OCI-LY1 (cell line): ENCODE data around the gene ANKS6.

Experiments used
- H2AFZ ChIP-seq: fragments of 200-600 bp; sonication (generic), shearing (Covaris generic); 2 replicates; pipeline ENCODE4 v1.6.0; 2014; ENCODE audit warnings: antibody characterized with exemption, mild to moderate bottlenecking, low read length
- H3F3A ChIP-seq: fragments of 200-600 bp; sonication (generic), shearing (Covaris generic); 2 replicates; pipeline ENCODE4 v1.6.0; 2014; ENCODE audit warnings: mild to moderate bottlenecking, antibody characterized with exemption, low read length, moderate library complexity; ENCODE audit not compliant: insufficient read depth
- H3K27ac ChIP-seq: fragments of 200-600 bp; sonication (generic); 2 replicates; pipeline ENCODE4 v1.5.1; 2014; ENCODE audit warnings: low read length, mixed run types, mild to moderate bottlenecking, low read depth; ENCODE audit not compliant: poor library complexity, severe bottlenecking
- H3K27me3 ChIP-seq: fragments of 200-600 bp; sonication (generic); 2 replicates; pipeline ENCODE4 v1.6.0; 2014; ENCODE audit warnings: antibody characterized with exemption, mild to moderate bottlenecking, low read length, moderate library complexity; ENCODE audit not compliant: insufficient read depth
- H3K36me3 ChIP-seq: fragments of 200-600 bp; sonication (generic); 2 replicates; pipeline ENCODE4 v1.6.1; 2014; ENCODE audit warnings: mild to moderate bottlenecking, antibody characterized with exemption, low read length, moderate library complexity, mixed read lengths; ENCODE audit not compliant: insufficient read depth
- H3K4me1 ChIP-seq: fragments of 200-600 bp; sonication (generic); 2 replicates; pipeline ENCODE4 v1.5.1; 2014; ENCODE audit warnings: mild to moderate bottlenecking, low read length, moderate library complexity; ENCODE audit not compliant: insufficient read depth, severe bottlenecking
- H3K4me2 ChIP-seq: fragments of 200-600 bp; sonication (generic), shearing (Covaris generic); 2 replicates; pipeline ENCODE4 v1.6.1; 2014; ENCODE audit warnings: low read length
- H3K4me3 ChIP-seq: fragments of 200-600 bp; sonication (generic); 2 replicates; pipeline ENCODE4 v1.5.1; 2014; ENCODE audit warnings: low read length, low read depth, mild to moderate bottlenecking, mixed read lengths; ENCODE audit not compliant: poor library complexity, severe bottlenecking
- H3K79me2 ChIP-seq: fragments of 200-600 bp; shearing (Covaris generic); 2 replicates; pipeline ENCODE4 v1.6.1; 2016; ENCODE audit warnings: mixed run types, low read length, mixed read lengths; ENCODE audit not compliant: insufficient read depth
- H3K9ac ChIP-seq: fragments of 200-600 bp; sonication (generic), shearing (Covaris generic); 2 replicates; pipeline ENCODE4 v1.6.1; 2014; ENCODE audit warnings: mild to moderate bottlenecking, low read length, mixed read lengths
- H3K9me2 ChIP-seq: fragments of 200-600 bp; sonication (generic), shearing (Covaris generic); 2 replicates; pipeline ENCODE4 v1.6.1; 2014; ENCODE audit warnings: low read depth, mild to moderate bottlenecking, low read length, mixed read lengths
- H3K9me3 ChIP-seq: fragments of 200-600 bp; shearing (Covaris generic); 2 replicates; pipeline ENCODE4 v1.6.1; 2014; ENCODE audit warnings: low read length, mixed read lengths
- H4K20me1 ChIP-seq: fragments of 200-600 bp; sonication (generic), shearing (Covaris generic); 2 replicates; pipeline ENCODE4 v1.6.0; 2016; ENCODE audit warnings: mild to moderate bottlenecking, low read length; ENCODE audit not compliant: insufficient read depth
- EZH2 ChIP-seq: fragments of 200-600 bp; sonication (generic), shearing (Covaris generic); IDR thresholded peaks from 2 replicates; pipeline ENCODE4 v1.8.0; 2017; ENCODE audit warnings: borderline replicate concordance, mixed run types, mild to moderate bottlenecking, antibody characterized with exemption, low read length, moderate library complexity, mixed read lengths
- TF ChIP-seq, protein P1 (sequence below): fragments of 200-600 bp; sonication (generic), shearing (Covaris generic); IDR thresholded peaks from 2 replicates; pipeline ENCODE4 v1.5.1; 2017; ENCODE audit warnings: mild to moderate bottlenecking, antibody characterized with exemption, low read length, moderate library complexity, mixed read lengths

ANKS6 gene

DNA sequence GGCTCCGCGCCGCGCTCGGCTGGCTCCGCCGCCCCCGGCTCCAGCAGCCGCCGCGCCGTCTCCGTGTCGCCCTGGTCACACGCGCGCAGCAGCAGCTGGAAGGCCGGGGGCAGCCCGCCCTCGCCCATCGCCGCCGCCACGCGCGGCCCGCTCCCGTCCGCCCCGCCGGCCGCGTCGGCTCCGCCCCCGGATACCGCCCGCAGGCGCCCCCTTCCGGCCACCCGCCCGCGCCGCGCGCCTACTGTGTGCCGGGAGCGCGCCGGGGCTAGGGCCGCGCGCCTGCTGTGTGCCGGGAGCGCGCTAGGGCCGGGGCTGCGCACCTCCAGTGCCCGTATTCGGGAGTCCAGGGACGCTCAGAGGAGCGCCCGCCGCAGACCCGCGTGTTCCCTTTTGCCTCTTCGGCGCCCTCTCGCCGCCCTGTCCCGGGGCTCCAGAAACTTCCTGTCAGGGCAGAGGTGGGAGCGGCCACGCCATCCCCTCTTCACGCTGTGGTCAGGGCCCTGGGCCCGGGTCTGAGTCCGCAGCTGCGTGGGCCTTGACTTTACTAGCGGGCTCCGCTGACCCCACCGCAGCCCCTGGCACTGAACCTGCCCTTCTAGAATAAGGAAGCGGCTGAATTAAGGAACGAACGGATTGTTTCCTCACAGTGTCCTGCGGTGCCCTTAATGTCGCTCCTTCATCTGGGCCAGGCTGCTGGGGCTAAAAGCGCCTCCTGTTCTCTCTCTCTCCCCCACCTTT lies at the start of gene ANKS6:
Gene ANKS6 (minus strand): TSS at position 192 of the 738 bp plus-strand sequence. CDS start 64 bp downstream, at position 128.
- peak within 1 kb of the TSS; percentile 68 for H3K4me3 ChIP-seq
- H3K9me3 ChIP-seq: 0 out of 2 replicates have a peak, but pooled peaks cover 3% of the 10 kb centered on the region
- no peaks in the 10 kb centered on the region for H3K9me2 ChIP-seq
- peaks cover 5% of the 10 kb centered on the region; the same call in 1 of the 2 replicates for H3K27me3 ChIP-seq
- TF ChIP-seq, protein P1, sequence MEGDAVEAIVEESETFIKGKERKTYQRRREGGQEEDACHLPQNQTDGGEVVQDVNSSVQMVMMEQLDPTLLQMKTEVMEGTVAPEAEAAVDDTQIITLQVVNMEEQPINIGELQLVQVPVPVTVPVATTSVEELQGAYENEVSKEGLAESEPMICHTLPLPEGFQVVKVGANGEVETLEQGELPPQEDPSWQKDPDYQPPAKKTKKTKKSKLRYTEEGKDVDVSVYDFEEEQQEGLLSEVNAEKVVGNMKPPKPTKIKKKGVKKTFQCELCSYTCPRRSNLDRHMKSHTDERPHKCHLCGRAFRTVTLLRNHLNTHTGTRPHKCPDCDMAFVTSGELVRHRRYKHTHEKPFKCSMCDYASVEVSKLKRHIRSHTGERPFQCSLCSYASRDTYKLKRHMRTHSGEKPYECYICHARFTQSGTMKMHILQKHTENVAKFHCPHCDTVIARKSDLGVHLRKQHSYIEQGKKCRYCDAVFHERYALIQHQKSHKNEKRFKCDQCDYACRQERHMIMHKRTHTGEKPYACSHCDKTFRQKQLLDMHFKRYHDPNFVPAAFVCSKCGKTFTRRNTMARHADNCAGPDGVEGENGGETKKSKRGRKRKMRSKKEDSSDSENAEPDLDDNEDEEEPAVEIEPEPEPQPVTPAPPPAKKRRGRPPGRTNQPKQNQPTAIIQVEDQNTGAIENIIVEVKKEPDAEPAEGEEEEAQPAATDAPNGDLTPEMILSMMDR: peak; percentile 11
- TF ChIP-seq EZH2: no peak
- H3K27ac ChIP-seq: no peak within 1 kb of the TSS
- H3K4me2 ChIP-seq: peak within 1 kb of the TSS; percentile 84
- H3K9ac ChIP-seq: peak within 1 kb of the TSS; percentile 66
- no peaks in the 10 kb centered on the region for H3K79me2 ChIP-seq
- H3F3A ChIP-seq: no peaks in the 10 kb centered on the region
- no peaks in the 10 kb centered on the region; the same call in 1 of the 2 replicates for H3K36me3 ChIP-seq
- peaks cover 19% of the 10 kb centered on the region for H3K4me1 ChIP-seq
- H4K20me1 ChIP-seq: no peaks in the 10 kb centered on the region
- 0 out of 2 replicates have a peak within 1 kb of the TSS, but pooled peaks have one; percentile 10 for H2AFZ ChIP-seq

DNA sequence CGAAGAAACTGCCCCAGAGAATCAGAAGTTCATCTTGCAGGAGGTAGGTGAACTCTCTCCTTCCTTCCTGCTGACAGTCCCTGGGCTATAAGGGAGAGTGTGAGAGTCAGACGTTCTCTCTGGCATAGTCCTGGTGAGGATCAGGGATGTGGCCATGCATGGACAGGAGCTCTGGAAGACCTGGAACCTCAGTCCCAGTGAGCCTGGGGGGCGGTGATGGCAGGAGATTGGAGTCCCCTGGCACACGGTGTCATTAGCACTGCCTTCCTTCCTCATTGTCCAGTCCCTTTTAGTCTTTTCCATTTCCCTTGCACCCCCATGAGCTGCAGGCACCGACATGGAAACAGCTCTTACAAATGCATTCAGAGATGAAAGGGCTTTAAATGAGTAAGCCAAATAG lies 49.7 kb upstream of the ANKS6 start:
- H3K9ac ChIP-seq: no peak overlapping the region
- H3K9me3 ChIP-seq: no peaks in the 10 kb centered on the region
- H3K4me2 ChIP-seq: no peak overlapping the region
- TF ChIP-seq, protein P1: no peak
- no peak for TF ChIP-seq EZH2
- no peaks in the 10 kb centered on the region for H3K79me2 ChIP-seq
- no peaks in the 10 kb centered on the region for H3K9me2 ChIP-seq
- H3K27ac ChIP-seq: no peak overlapping the region
- no peak overlapping the region for H3K4me3 ChIP-seq
- H3K27me3 ChIP-seq: no peaks in the 10 kb centered on the region
- H3K4me1 ChIP-seq: peaks cover 6% of the 10 kb centered on the region
- no peak overlapping the region for H2AFZ ChIP-seq
- peaks cover 11% of the 10 kb centered on the region; the same call in 1 of the 2 replicates for H3K36me3 ChIP-seq
- H3F3A ChIP-seq: no peaks in the 10 kb centered on the region
- no peaks in the 10 kb centered on the region for H4K20me1 ChIP-seq

DNA sequence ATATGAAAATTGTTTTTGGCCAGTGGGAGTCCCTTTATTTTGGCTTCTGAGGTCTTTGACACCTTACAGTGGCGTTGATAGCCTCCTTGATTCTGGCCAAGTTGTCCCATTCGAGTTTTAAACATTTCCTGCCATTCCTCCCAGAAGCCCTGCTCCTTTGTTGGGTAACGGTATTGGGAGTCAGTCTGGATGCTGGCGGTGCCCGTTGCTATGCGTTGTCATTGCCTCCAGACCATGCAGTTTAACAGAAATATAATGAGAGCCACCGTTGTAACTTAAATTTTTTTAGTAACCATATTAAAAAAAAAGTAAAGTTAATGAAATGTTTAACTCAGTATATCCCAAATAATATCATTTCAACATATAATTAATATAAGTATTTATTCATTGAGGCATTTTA lies 46.2 kb upstream of the ANKS6 start:
- no peak overlapping the region for H3K4me3 ChIP-seq
- TF ChIP-seq EZH2: no peak
- TF ChIP-seq, protein P1: no peak
- no peaks in the 10 kb centered on the region for H4K20me1 ChIP-seq
- H3K79me2 ChIP-seq: no peaks in the 10 kb centered on the region
- no peaks in the 10 kb centered on the region for H3K4me1 ChIP-seq
- H3K4me2 ChIP-seq: no peak overlapping the region
- H3K9ac ChIP-seq: no peak overlapping the region
- no peak overlapping the region for H2AFZ ChIP-seq
- H3F3A ChIP-seq: no peaks in the 10 kb centered on the region
- peaks cover 16% of the 10 kb centered on the region; the same call in 1 of the 2 replicates for H3K36me3 ChIP-seq
- H3K9me3 ChIP-seq: no peaks in the 10 kb centered on the region
- H3K27me3 ChIP-seq: no peaks in the 10 kb centered on the region
- H3K9me2 ChIP-seq: no peaks in the 10 kb centered on the region
- H3K27ac ChIP-seq: no peak overlapping the region
